Measurements from ENCODE around the gene MAST1. TPM values are rescaled to one million over a fixed set of nuclear protein-coding genes. Genes with fewer than 3 reads are reported as not detected.
A peak's percentile ranks its signal among the peaks of the same experiment; 100 is the strongest.

Gene MAST1
- 1 to 10 TPM; 2.4 to 3.0 TPM for total RNA-seq

DNA sequence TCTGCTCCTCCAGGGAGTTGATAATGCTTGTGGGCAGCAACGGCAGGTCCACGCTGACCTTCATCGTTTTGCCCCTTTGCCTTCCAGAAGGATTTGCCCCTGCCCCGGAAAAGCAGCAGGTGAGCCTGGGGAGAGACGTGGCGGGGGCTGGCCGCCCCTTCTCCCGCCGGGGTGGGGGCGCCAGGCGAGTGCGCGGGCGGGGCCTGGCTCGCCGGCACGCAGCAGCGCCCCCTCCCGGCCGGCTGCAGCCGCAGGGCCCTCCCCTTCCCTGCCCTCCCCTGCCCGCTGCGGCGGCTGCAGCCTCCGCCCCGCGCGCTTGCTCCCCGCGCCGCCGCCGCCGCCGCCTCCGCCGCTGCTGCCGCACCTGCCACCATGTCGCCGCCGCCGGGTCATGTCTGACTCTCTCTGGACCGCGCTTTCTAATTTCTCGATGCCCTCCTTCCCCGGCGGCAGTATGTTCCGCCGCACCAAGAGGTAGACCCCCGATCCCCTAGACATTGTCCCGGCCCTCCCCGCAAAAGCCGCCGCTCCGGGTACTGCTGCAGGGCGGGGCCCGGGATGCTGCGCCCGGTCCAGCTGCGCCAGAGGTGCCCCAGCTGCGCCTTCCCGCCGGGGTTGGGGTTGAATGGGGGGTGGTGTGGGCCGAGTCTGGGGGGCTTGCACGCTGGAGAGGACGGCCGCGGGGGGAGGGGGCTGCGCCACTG, at the start of gene MAST1:
MAST1 (plus strand) TSS at position 334 of the 704 bp plus-strand sequence; CDS start at position 392, 58 bp downstream.
- DNase-seq, result peak; percentile 65
- Mint-ChIP-seq H3K4me1 (ENCODE audit: low read depth) (peaks cover 36% of the 10 kb centered on the region), H3K36me3 (ENCODE audit: low read depth) (no peaks in the 10 kb centered on the region), H3K9me3 (no peaks in the 10 kb centered on the region), H3K27ac (no peak within 1 kb of the TSS), H3K27me3 (peaks cover 76% of the 10 kb centered on the region), H3K4me3 (peak within 1 kb of the TSS; percentile 57)
- peak; percentile 62 for TF ChIP-seq CTCF (IDR thresholded peaks at IDR 0.05)
- ATAC-seq, result peak; percentile 62
- CTCF ChIA-PET, result interaction anchor here (1.5 to 2.2 kb wide), 5 partner anchors 9 to 78 kb away, joined by 3 to 13 read pairs (median 3); partner anchors contain the start of gene GCDH
- POLR2A ChIA-PET, result no interaction called here
- intact Hi-C loops (cut with micrococcal nuclease), result no loop called here

DNA sequence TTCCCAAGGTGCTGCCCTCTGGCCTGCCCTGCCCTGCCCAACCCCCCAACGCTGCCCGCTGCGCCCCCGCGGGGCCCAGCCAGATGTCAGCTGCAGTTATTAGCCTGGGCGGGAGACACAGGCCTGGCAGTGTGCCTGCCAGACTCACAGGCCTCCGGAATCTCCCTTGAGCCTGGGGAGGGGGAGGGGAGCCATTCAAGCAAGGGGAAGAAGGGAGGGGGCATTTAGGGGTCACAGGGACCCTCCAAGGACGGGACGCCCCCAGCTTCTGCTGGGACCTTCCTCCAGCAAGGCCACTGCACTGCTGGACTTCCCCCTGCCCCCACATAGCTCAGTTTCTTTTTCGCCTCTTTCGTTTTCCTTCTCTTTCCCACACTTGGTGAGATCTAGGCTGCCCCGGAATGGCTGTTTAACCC, 49.6 kb upstream of the MAST1 start:
- CTCF ChIA-PET, result interaction anchor here (1.0 to 3.8 kb wide), 5 partner anchors 7 to 96 kb away, joined by 3 to 26 read pairs (median 6); partner anchors contain the start of gene RNASEH2A
- no peak for TF ChIP-seq CTCF (IDR thresholded peaks at IDR 0.05)
- Mint-ChIP-seq H3K9me3 (no peaks in the 10 kb centered on the region), H3K36me3 (ENCODE audit: low read depth) (peaks cover 15% of the 10 kb centered on the region), H3K27ac (peak overlapping the region; percentile 94), H3K4me1 (ENCODE audit: low read depth) (peaks cover 24% of the 10 kb centered on the region), H3K4me3 (peak overlapping the region; percentile 86), H3K27me3 (no peaks in the 10 kb centered on the region)
- no peak for ATAC-seq
- peak; percentile 80 for DNase-seq
- intact Hi-C loops (cut with micrococcal nuclease), result no loop called here
- POLR2A ChIA-PET, result interaction anchor here (0.7 to 1.7 kb wide), 5 partner anchors 7 to 66 kb away, joined by 3 to 17 read pairs (median 4); partner anchors contain the start of gene TRIR

GRCh38 chr19:12789098-12789903, 49.0 kb upstream of the MAST1 start:
- H3K27ac Mint-ChIP-seq, result peak overlapping the region; percentile 94
- no peak for TF ChIP-seq CTCF (IDR thresholded peaks at IDR 0.05)
- ATAC-seq, result peak; percentile 0
- peaks cover 27% of the 10 kb centered on the region for H3K4me1 Mint-ChIP-seq (ENCODE audit: low read depth)
- peak; percentile 65 for DNase-seq
- peak overlapping the region; percentile 95 for H3K4me3 Mint-ChIP-seq
- no peaks in the 10 kb centered on the region for H3K9me3 Mint-ChIP-seq
- no peaks in the 10 kb centered on the region for H3K27me3 Mint-ChIP-seq
- ChIA-PET POLR2A (interaction anchor here (0.7 to 1.7 kb wide), 4 partner anchors 11 to 67 kb away, joined by 4 to 17 read pairs (median 5); partner anchors contain the start of genes GET3 and TRIR), CTCF (interaction anchor here (1.0 to 2.9 kb wide), 4 partner anchors 12 to 96 kb away, joined by 3 to 26 read pairs (median 4); partner anchors contain the start of gene RNASEH2A)
- H3K36me3 Mint-ChIP-seq (ENCODE audit: low read depth), result peaks cover 18% of the 10 kb centered on the region
- intact Hi-C loops (cut with micrococcal nuclease), result no loop called here

DNA sequence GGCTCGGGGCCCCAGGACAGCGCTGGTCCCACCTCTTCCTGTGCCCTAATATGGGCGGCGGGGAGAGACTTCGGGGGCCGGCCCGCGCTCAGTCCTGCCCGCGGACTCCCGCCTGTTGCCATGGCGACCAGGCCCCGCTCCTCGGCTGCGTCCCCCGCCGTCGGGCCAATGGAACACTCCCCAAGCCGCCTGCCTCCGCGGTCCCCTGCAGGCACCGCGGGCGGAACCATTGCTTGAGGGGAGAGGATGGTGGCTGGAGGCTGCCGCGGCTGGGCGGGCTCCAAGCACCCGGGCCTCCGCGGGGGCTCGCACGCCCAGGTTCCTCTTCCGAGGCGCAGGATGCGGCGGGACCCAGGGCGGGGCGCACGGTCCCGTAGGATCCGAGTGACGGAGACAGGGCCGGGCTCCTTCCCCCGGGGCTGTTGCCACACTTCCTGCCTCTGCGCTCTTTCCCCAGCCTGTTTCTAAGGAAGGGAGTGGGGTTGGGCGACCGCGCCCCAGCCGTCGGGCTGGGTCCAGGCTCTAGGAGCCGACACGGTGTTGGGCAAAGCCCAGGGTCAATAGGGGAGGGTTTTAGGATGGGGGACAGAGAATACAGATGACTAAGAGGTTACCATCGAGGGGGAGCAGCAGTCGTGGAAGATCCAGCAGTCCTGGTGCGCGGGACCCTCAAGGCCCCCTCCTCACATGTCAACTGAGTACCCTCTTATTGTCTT, 48.3 kb upstream of the MAST1 start:
- CTCF ChIA-PET, result interaction anchor here (2.6 to 14.2 kb wide), 4 partner anchors 10 to 57 kb away, joined by 8 to 480 read pairs (median 176); no protein-coding TSS in a partner anchor
- peak overlapping the region; percentile 95 for H3K4me3 Mint-ChIP-seq
- no peaks in the 10 kb centered on the region for H3K27me3 Mint-ChIP-seq
- H3K9me3 Mint-ChIP-seq, result no peaks in the 10 kb centered on the region
- POLR2A ChIA-PET, result interaction anchor here (0.6 to 1.7 kb wide), 9 partner anchors 8 to 277 kb away, joined by 3 to 17 read pairs (median 4); partner anchors contain the start of genes GET3 and TRIR
- H3K4me1 Mint-ChIP-seq (ENCODE audit: low read depth), result peaks cover 34% of the 10 kb centered on the region
- H3K27ac Mint-ChIP-seq, result peak overlapping the region; percentile 98
- DNase-seq (peak; percentile 98), ATAC-seq (peak; percentile 52)
- intact Hi-C loops (cut with micrococcal nuclease), result no loop called here
- TF ChIP-seq CTCF (IDR thresholded peaks at IDR 0.05), result no peak
- H3K36me3 Mint-ChIP-seq (ENCODE audit: low read depth), result peaks cover 21% of the 10 kb centered on the region
